ENCODE results near the gene OVCA2. TPM values are rescaled to one million over a fixed set of nuclear protein-coding genes. Genes with fewer than 3 reads are reported as not detected.

OVCA2 gene
- total RNA-seq, 1 experiment from 2014 or later, result 24.6 TPM

DNA sequence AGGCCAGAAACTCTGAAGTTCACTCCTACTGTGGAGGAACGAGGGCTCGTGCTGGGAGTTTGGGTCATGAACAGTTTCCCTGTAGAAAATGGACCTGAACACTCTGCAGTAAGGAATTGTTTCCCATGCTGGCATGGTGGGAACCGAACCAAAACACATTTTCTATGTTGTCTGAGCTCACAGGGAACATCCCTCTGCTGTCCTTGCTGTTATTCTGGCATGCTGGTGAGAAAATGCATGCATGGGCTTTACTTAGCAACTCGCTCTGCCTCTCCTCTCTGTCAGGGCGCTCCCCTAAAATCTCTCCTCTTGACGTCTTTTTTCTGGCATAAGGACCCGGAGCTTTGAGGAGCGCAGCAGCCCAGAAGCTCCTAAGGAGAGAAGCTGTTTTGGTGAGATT is 22.1 kb upstream of the OVCA2 start:
- no peak overlapping the region for H4K91ac ChIP-seq (ENCODE audit: insufficient read length, low read depth, low read length)
- Mint-ChIP-seq H3K4me3 (no peak overlapping the region), H3K4me1 (peaks cover 3 to 12% of the 10 kb centered on the region in 2 experiments; a peak in 3 of 4 replicates), H3K27me3 (ENCODE audit: low read depth) (peaks cover 96% of the 10 kb centered on the region), H3K9me3 (no peaks in the 10 kb centered on the region), H3K27ac (no peak overlapping the region), H3K36me3 (ENCODE audit: insufficient read depth in 1 of 3, low read depth in 3 of 3) (no peaks in the 10 kb centered on the region)
- H3K18ac ChIP-seq (ENCODE audit: insufficient read length, low read depth, low read length), result no peak overlapping the region
- no peak overlapping the region for H4K5ac ChIP-seq (ENCODE audit: insufficient read length, low read depth, low read length)
- H3K27me3 ChIP-seq (ENCODE audit: insufficient read depth, low read length), result peaks cover 28% of the 10 kb centered on the region; the same call in 1 of the 2 replicates
- WGBS (ENCODE audit: extremely low coverage, insufficient read length, low lambda C conversion rate), result no CpG with 5 or more reads among the region's 8 CpGs
- no peak overlapping the region for H3K23ac ChIP-seq (ENCODE audit: insufficient read length, low read depth, low read length)
- H3K79me2 ChIP-seq (ENCODE audit: insufficient read depth, low read length), result no peaks in the 10 kb centered on the region
- no peak overlapping the region for H3K14ac ChIP-seq (ENCODE audit: insufficient read depth, low read length)
- no peaks in the 10 kb centered on the region for H3K79me1 ChIP-seq (ENCODE audit: insufficient read depth, low read depth, low read length, poor library complexity, severe bottlenecking)
- H2BK15ac ChIP-seq (ENCODE audit: low read depth, low read length), result no peak overlapping the region
- H4K20me1 ChIP-seq (ENCODE audit: control insufficient read depth, insufficient read depth, insufficient read length), result no peaks in the 10 kb centered on the region
- peaks cover 13% of the 10 kb centered on the region for H3K23me2 ChIP-seq (ENCODE audit: insufficient read length, low read depth, low read length, poor library complexity, severe bottlenecking)
- H3K9me3 ChIP-seq (ENCODE audit: control insufficient read depth, low read depth, low read length), result no peaks in the 10 kb centered on the region
- no peak overlapping the region for H3T11ph ChIP-seq (ENCODE audit: low read length)
- no peak overlapping the region for H3K56ac ChIP-seq (ENCODE audit: insufficient read length, low read depth, low read length)
- no peak overlapping the region for H3K4ac ChIP-seq (ENCODE audit: low read depth, low read length)
- TF ChIP-seq CTCF (conservative IDR thresholded peaks at IDR 0.05), result no peak
- no peak overlapping the region for H2BK5ac ChIP-seq (ENCODE audit: insufficient read length, low read length)
- no peak overlapping the region for H2AK5ac ChIP-seq (ENCODE audit: insufficient read length, low read length)
- H2BK120ac ChIP-seq (ENCODE audit: low read depth, low read length, poor library complexity, severe bottlenecking), result no peak overlapping the region
- no peaks in the 10 kb centered on the region for H3K4me1 ChIP-seq (ENCODE audit: insufficient read depth, low read length)
- H3K9ac ChIP-seq (ENCODE audit: extremely low read depth, insufficient read length, low read length), result no peak overlapping the region
- no peak overlapping the region for H2BK20ac ChIP-seq (ENCODE audit: low read depth, low read length, poor library complexity, severe bottlenecking)
- H3K27ac ChIP-seq (ENCODE audit: insufficient read length, low read depth, low read length), result no peak overlapping the region
- DNase-seq, result no peak
- H3K4me2 ChIP-seq (ENCODE audit: insufficient read depth, insufficient read length, low read length), result no peak overlapping the region
- H2AFZ ChIP-seq (ENCODE audit: low read length), result no peak overlapping the region
- H2BK12ac ChIP-seq (ENCODE audit: insufficient read length, low read depth, low read length), result no peak overlapping the region
- H4K8ac ChIP-seq (replicated peaks; ENCODE audit: insufficient read length, low read depth, low read length), result no peak overlapping the region

All from H9 (cell line).